ENCODE results near the gene LRRC56.

Gene LRRC56

GRCh38 chr11:536841-537621 is at the start of gene LRRC56:
Gene LRRC56, plus strand, starts transcription at chr11:537527. Its CDS starts 3,158 bp downstream, at chr11:540685.
- in situ Hi-C loops (cut with MboI; ENCODE audit: low sequenced_read_pairs) = no loop called here

- in situ Hi-C loops (cut with MboI; ENCODE audit: low sequenced_read_pairs) = no loop called here
These were observed 49.7 kb upstream of the LRRC56 start for GRCh38 chr11:487571-488021.

- in situ Hi-C loops (cut with MboI; ENCODE audit: low sequenced_read_pairs) = no loop called here
These were observed 49.3 kb upstream of the LRRC56 start for GRCh38 chr11:488062-488461.

DNA sequence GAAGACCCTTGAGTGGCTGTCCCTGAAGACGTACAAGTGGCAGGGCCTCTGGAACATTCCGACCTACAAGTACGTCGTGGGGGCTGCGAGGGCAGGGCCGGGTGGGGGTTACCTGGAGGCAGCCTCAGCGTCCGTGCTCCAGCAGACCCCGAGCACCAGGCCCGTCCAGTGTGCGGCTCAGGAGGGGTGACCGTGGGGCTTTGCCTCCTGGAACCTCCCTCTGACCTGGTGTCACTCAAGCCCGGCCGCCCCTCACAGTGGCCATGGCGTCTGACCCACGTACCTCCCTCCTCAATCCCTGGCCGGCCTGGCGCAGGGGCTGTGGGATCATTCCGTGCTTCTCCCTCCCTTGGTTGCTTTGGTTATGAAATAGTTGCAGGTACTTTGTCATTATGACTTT is 48.7 kb upstream of the LRRC56 start:
- in situ Hi-C loops (cut with MboI; ENCODE audit: low sequenced_read_pairs) = no loop called here

DNA sequence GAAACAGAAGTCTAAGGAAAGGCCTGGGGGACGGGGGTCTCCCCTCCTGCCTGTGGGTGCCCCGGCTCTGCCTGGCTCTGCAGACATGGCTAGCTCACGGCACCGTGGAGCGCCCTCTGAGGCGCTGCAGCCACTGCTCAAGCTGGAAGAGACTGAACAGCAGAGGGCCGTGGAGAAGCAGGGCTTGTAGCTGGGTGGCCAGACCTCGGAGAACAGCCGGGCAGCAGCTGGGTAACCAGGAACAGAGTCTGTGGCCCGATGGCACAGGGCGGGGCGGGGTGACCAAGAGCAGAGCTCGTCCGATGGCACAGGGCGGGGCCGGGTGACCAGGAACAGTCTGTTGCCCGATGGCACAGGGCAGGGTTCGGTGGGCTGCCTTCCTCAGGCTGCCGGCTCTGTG is 48.3 kb upstream of the LRRC56 start:
- in situ Hi-C loops (cut with MboI; ENCODE audit: low sequenced_read_pairs) = no loop called here

GRCh38 chr11:489610-490185 is 47.6 kb upstream of the LRRC56 start:
- in situ Hi-C loops (cut with MboI; ENCODE audit: low sequenced_read_pairs) = no loop called here

- in situ Hi-C loops (cut with MboI; ENCODE audit: low sequenced_read_pairs) = no loop called here
These were observed 47.0 kb upstream of the LRRC56 start for GRCh38 chr11:490186-490929.

DNA sequence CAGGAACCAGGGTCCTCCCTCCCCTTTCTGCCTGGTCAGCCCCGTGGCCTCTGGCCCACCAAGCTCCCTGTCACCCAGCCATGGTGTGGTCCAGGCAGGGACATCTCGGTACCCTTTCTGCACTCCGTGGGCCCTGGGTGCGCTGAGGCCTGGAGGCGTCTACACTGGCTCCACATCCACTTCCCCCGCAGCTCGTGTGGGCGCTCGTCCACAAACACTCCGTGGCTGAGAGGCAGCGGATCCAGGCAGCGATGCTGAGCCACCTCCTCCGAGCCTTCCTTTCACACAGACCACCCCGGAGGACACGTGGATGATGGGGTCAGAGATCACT is 46.4 kb upstream of the LRRC56 start:
- in situ Hi-C loops (cut with MboI; ENCODE audit: low sequenced_read_pairs) = no loop called here

DNA sequence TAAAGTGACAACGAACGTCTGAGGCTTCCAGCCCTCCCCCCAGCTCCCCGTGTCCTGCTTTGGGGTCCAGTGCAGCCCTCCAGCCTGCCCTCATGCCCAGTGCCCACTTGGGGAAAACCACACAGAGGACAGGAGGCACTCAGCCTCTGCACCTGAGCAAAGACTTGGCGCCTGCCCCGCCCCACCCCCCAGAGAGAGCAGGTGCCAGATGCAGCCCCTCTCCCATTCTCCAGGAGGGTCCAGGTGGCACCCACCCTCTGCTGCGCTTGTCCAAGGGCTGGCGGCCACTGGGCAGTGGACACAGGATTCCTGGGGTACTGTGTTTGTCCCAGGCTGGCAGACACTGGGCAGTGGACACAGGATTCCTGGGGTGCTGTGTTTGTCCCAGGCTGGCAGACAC is 46.0 kb upstream of the LRRC56 start:
- in situ Hi-C loops (cut with MboI; ENCODE audit: low sequenced_read_pairs) = no loop called here

DNA sequence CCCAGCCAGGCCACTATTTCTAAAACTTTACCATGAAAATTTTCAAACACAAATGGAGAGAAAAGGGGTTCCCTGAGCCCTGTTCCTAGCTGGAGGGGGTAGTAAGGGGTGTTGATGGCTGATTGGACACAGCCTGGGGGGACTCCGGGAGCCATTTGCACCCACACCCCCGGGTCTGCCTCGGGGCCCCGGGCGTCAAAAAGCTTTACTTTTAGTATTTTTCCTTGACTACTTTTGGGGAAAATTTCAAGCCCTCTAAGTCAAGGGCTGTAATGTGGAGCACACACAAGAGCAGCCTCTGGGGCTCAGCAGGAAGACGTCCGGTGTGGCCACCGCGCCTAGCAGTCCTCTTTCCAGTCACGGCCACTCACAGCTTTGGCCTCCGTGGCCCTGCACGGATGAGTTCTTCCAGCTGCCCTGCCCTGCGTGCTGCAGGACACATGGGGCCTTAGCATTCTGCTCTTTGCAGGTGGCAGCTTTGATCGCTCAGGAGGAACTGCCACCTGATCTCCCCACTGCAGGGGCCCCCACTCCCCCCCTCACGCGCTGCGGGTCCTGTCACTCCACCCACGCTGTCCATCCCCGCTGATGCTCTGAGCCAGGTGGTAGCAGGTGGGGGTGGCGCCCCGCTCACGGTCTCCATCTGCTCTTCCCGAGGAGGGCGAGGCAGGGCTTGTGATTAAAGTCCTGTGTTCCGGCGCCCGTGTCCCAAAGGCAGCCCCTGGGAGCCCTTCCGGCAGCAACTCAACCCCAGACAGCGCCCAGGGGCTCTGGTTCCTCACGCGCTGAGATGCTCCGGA is 44.7 kb upstream of the LRRC56 start:
- in situ Hi-C loops (cut with MboI; ENCODE audit: low sequenced_read_pairs) = no loop called here

DNA sequence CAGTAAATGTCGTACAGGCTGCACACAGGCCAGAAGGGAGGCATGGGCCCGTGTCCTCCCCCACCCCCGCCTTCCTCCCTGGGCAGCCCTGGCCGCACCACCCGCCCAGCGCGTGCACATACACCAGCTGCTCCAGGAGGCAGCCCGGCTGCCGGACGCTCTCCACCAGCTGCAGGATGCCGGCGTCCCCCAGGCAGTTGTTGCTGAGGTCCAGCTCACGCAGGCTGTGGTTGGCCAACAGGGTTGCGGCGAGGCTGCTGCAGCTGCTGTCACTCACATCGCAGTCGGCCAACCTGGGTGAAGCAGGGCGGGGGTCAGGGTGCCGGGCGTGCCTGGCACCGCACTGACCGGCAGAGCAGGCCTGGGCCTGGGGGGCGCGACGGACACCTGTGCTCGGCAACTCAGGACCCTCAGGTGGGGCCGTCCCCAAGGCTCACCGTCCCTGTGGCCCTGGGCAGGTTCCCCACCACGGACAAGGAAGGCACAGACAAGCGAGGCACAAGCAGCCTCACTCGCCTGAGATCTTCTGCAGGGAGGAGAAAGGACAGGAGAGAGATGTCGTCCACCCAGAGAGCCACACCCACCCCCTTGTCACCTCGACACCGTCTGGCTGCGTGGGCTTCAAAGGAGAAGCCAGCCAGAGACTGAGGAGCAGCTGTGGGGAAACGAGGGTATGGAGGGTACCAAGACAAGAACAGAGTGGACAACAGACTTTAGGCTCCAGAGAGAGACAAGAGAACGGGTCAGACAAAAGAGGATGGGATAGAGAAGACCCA is 42.4 kb upstream of the LRRC56 start:
- in situ Hi-C loops (cut with MboI; ENCODE audit: low sequenced_read_pairs) = no loop called here

- in situ Hi-C loops (cut with MboI; ENCODE audit: low sequenced_read_pairs) = no loop called here
These were observed 41.8 kb upstream of the LRRC56 start for GRCh38 chr11:495537-495931.

GRCh38 chr11:496834-497564 is 40.3 kb upstream of the LRRC56 start:
- in situ Hi-C loops (cut with MboI; ENCODE audit: low sequenced_read_pairs) = no loop called here

DNA sequence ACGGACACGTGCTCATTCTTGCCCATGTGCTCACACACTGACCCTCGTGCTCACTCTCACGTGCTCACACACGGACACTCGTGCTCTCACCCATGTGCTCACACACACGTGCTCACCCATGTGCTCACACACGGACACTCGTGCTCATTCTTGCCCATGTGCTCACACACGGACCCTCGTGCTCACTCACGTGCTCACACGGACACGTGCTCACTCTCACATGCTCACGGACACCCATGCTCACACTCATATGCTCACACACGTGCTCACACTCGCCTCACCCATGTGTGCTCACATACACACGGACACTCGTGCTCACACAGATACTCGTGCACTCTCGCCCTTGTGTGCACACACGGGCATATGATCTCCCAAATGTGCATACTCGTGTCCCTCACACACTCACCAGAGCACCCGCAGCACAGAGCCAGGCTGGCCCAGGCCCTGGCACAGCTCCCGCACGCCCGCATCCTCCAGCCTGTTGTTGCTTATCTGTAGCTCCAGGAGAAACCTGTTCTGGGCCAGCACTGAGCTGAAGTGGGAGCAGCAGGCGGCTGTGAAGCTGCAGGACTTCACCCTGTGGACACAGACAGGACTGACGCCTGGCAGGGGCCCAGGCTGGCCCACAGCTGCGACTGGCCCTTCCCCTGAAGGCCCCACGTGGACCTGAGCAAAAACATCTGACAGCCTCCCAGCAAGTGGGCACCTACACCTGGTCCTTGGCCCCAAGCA is 39.6 kb upstream of the LRRC56 start:
- in situ Hi-C loops (cut with MboI; ENCODE audit: low sequenced_read_pairs) = no loop called here

DNA sequence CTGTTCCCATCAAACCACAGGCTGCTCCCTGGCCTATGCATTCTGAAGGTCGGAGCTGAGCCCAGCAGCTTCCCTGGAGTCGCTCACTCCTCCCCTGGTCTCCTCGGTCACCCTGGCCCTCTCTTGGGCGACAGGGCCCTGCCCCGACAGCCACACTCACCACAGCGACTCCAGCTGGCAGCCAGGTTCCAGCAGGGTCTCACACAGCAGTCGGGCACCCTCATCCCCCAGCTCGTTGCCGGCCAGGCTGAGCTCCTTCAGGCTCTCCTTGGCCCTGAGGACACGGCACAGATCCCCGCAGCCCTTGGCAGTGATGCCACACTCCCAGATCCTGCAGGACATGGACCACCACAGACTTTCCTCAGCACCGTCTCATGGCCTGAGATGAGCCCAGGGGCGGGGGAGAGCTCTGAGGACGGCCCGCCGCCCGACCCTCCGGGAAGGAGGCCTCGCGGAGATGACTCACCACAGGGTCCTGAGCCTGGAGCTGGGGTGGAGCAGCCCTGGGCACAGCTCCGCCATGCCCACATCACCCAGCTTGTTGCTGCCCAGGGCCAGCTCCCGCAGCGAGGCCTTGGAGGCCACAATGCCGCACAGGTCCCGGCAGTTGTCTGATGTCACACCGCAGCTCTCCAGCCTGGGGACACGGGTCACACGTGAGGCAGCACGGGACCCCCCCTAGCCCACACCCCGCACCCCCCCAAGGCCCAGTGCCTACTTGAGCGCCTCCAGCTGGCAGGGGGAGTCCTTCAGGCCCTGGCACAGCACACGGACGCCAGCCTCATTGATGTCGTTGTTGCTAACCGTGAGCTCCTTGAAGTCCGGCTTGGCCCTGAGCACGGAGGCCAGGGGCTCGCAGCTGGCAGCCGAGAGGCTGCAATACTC is 38.8 kb upstream of the LRRC56 start:
- in situ Hi-C loops (cut with MboI; ENCODE audit: low sequenced_read_pairs) = no loop called here

GRCh38 chr11:499201-500076 is 37.9 kb upstream of the LRRC56 start:
- in situ Hi-C loops (cut with MboI; ENCODE audit: low sequenced_read_pairs) = no loop called here

DNA sequence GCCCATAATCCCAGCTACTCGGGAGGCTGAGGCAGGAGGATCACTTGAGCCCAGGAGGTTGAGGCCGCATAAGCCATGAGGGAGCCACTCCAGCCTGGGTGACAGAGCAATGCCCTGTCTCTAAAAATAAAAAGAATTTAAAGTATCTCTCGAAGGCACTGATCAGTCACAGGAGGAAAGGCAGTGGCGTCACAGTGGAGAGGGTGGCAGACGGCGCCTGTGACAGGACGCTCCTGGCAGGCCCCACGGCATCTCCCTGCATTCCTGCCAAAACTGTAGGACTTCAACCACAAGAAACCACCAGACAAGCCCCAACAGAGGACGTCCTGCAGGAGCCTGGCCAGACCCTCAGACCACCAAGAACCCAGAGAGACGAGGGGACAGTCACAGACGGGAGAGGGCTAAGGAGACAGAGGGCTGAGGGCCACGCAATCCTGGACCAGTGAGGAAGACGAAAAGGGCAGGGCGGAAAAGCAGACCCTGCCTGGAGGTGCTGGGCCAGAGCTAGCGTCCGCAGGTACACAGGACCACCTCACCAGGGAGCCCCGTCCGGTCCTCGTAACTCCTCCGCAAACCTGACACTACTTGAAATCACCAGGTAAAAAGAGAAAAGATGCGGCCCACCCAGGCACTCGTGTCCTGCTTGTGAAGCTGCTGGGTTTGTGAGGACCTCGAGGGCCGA is 36.2 kb upstream of the LRRC56 start:
- in situ Hi-C loops (cut with MboI; ENCODE audit: low sequenced_read_pairs) = no loop called here

Measured in HL-60/S4 treated with retinoic acid at 250 ng/mL for 4 days and 3 days (cell line).